HT-29 (cell line): Measurements from ENCODE around the gene CXCL12. TPM values are rescaled to one million over a fixed set of nuclear protein-coding genes. Genes with fewer than 3 reads are reported as not detected.

Experiments used
- DNase-seq: peaks from one replicate; pipeline ENCODE4 v3.0.0-alpha.2; 2015; ENCODE audit warnings: low spot score
- total RNA-seq: library from RNA; depleted of rRNA; stranded (reverse); fragments of >200 nt; shearing (Covaris generic); gene quantifications from 2 replicates; pipeline ENCODE4 v1.2.3, GENCODE V29; 2014

Gene CXCL12
- total RNA-seq, 1 experiment from 2014 or later = not detected

- DNase-seq = no peak
These were observed 972 bp upstream of the CXCL12 start for GRCh38 chr10:44385696-44386441.

- DNase-seq = no peak
These were observed 284 bp downstream of the CXCL12 start for GRCh38 chr10:44384601-44385025.

- DNase-seq = no peak
These were observed 922 bp downstream of the CXCL12 start for GRCh38 chr10:44383749-44384600.

GRCh38 chr10:44382981-44383748, 1.7 kb downstream of the CXCL12 start:
- DNase-seq = no peak

GRCh38 chr10:44382131-44382858, 2.6 kb downstream of the CXCL12 start:
- no peak for DNase-seq

- no peak for DNase-seq
These were observed 3.9 kb downstream of the CXCL12 start for GRCh38 chr10:44380829-44381600.

GRCh38 chr10:44379907-44380306, 5.0 kb downstream of the CXCL12 start:
- DNase-seq = no peak

- no peak for DNase-seq
These were observed 6.3 kb downstream of the CXCL12 start for GRCh38 chr10:44378626-44379025.

- DNase-seq = no peak
These were observed 7.1 kb downstream of the CXCL12 start for GRCh38 chr10:44377651-44378310.

GRCh38 chr10:44376472-44377099, 8.3 kb downstream of the CXCL12 start:
- DNase-seq = no peak

GRCh38 chr10:44374155-44374554, 10.7 kb downstream of the CXCL12 start:
- no peak for DNase-seq

GRCh38 chr10:44373341-44373995, 11.4 kb downstream of the CXCL12 start:
- no peak for DNase-seq

GRCh38 chr10:44372181-44372580, 12.7 kb downstream of the CXCL12 start:
- DNase-seq = no peak

- peak; percentile 16 for DNase-seq
These were observed 14.1 kb downstream of the CXCL12 start for GRCh38 chr10:44370731-44371248.

- DNase-seq = no peak
These were observed 15.0 kb downstream of the CXCL12 start for GRCh38 chr10:44369854-44370253.

- no peak for DNase-seq
These were observed 15.6 kb downstream of the CXCL12 start for GRCh38 chr10:44369296-44369695.

- DNase-seq = no peak
These were observed 16.3 kb downstream of the CXCL12 start for GRCh38 chr10:44368637-44369036.

- DNase-seq = no peak
These were observed 17.8 kb downstream of the CXCL12 start for GRCh38 chr10:44366941-44367630.
